Parathyroid adenoma (tissue), 2 donors: ENCODE measurements around the gene CLASP1.

Experiments used
- H2AFZ ChIP-seq: fragments of 300-600 bp; sonication (generic); one replicate; pipeline ENCODE4 v1.7.0; 2017; ENCODE audit warnings: antibody characterized with exemption, mild to moderate bottlenecking
- H3K27ac ChIP-seq: fragments of 300-600 bp; sonication (generic); one replicate; pipeline ENCODE4 v1.7.0; 2017
- H3K27me3 ChIP-seq: fragments of 300-600 bp; sonication (generic); one replicate; pipeline ENCODE4 v1.7.0; 2017; ENCODE audit warnings: low read length; ENCODE audit not compliant: control insufficient read depth, insufficient read depth
- H3K36me3 ChIP-seq: fragments of 300-600 bp; sonication (generic); one replicate; pipeline ENCODE4 v1.7.0; 2017; ENCODE audit warnings: low read length; ENCODE audit not compliant: control insufficient read depth, insufficient read depth
- H3K4me1 ChIP-seq: fragments of 300-600 bp; sonication (generic); one replicate; pipeline ENCODE4 v1.7.0; 2017; ENCODE audit warnings: control low read depth
- H3K4me2 ChIP-seq: fragments of 300-600 bp; sonication (generic); one replicate; pipeline ENCODE4 v1.7.0; 2017; ENCODE audit warnings: low read length
- H3K4me3 ChIP-seq: fragments of 300-600 bp; sonication (generic); one replicate; pipeline ENCODE4 v1.7.0; 2017; ENCODE audit warnings: low read depth, low read length
- H3K79me2 ChIP-seq: fragments of 300-600 bp; sonication (generic); one replicate; pipeline ENCODE4 v1.7.0; 2017; ENCODE audit warnings: control low read depth
- H3K9ac ChIP-seq: fragments of 300-600 bp; sonication (generic); one replicate; pipeline ENCODE4 v1.7.0; 2017; ENCODE audit warnings: mild to moderate bottlenecking
- H3K9me3 ChIP-seq: fragments of 300-600 bp; sonication (generic); one replicate; pipeline ENCODE4 v1.7.0; 2017; ENCODE audit warnings: low read length; ENCODE audit not compliant: control insufficient read depth
- TF ChIP-seq, protein P1 (sequence below): fragments of 300-600 bp; sonication (generic); IDR thresholded peaks from one replicate; pipeline ENCODE4 v1.7.0; 2017; ENCODE audit warnings: antibody characterized with exemption, mild to moderate bottlenecking
- donor health status: primary hyperparathyroidism.

The CLASP1 gene

DNA sequence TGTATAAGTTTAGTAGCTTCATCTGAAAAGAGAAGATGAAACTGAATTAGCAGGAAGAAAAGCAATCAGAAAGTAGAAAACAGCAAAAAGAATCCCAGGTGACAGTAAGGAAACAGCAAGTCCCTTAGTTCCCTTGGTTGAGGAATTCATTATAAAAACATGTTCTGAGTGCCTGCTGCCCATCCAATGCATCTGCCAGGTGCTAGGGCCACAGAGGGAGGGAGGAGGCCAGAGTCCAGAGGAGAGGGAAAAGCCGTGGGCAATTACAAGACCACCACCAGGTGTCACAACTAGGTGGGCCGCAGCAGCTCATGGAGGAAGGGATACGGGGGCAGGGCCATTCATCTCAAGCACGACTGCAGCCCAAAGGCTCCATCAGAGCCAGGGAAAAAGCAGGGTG, 308.3 kb downstream of the CLASP1 start:
- no peaks in the 10 kb centered on the region for H3K9me3 ChIP-seq
- no peak overlapping the region for H3K4me2 ChIP-seq
- H3K4me3 ChIP-seq = no peak overlapping the region
- H2AFZ ChIP-seq = no peak overlapping the region
- H3K4me1 ChIP-seq = peaks cover under 1% of the 10 kb centered on the region
- no peaks in the 10 kb centered on the region for H3K27me3 ChIP-seq
- TF ChIP-seq, protein P1, sequence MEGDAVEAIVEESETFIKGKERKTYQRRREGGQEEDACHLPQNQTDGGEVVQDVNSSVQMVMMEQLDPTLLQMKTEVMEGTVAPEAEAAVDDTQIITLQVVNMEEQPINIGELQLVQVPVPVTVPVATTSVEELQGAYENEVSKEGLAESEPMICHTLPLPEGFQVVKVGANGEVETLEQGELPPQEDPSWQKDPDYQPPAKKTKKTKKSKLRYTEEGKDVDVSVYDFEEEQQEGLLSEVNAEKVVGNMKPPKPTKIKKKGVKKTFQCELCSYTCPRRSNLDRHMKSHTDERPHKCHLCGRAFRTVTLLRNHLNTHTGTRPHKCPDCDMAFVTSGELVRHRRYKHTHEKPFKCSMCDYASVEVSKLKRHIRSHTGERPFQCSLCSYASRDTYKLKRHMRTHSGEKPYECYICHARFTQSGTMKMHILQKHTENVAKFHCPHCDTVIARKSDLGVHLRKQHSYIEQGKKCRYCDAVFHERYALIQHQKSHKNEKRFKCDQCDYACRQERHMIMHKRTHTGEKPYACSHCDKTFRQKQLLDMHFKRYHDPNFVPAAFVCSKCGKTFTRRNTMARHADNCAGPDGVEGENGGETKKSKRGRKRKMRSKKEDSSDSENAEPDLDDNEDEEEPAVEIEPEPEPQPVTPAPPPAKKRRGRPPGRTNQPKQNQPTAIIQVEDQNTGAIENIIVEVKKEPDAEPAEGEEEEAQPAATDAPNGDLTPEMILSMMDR = no peak
- no peaks in the 10 kb centered on the region for H3K79me2 ChIP-seq
- no peak overlapping the region for H3K27ac ChIP-seq
- no peak overlapping the region for H3K9ac ChIP-seq
- no peaks in the 10 kb centered on the region for H3K36me3 ChIP-seq

DNA sequence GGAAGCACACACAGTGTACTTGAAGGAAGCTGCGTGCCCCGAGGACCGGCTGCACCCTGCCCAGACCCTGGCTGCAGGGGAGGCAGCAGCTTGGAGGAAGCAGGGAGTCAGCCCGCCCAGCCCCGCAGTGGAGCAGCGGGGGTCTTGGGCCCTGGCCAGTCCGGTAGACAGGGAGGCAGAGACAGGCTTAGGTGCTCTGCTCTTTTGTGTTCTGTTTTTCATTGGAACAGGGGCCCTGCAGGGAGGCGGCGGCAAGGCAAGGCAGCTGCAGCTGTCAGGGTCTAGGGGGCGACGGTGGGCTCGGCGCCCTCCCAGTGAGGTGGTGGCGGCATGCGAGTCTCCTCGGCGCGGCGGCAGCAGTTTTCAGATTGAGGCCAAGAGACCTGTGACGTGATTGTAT, 311.0 kb downstream of the CLASP1 start:
- no peaks in the 10 kb centered on the region for H3K4me1 ChIP-seq
- TF ChIP-seq, protein P1 = no peak
- no peak overlapping the region for H3K27ac ChIP-seq
- H3K36me3 ChIP-seq = no peaks in the 10 kb centered on the region
- H3K9me3 ChIP-seq = no peaks in the 10 kb centered on the region
- H2AFZ ChIP-seq = no peak overlapping the region
- H3K4me3 ChIP-seq = no peak overlapping the region
- no peak overlapping the region for H3K9ac ChIP-seq
- H3K79me2 ChIP-seq = no peaks in the 10 kb centered on the region
- no peaks in the 10 kb centered on the region for H3K27me3 ChIP-seq
- H3K4me2 ChIP-seq = no peak overlapping the region

DNA sequence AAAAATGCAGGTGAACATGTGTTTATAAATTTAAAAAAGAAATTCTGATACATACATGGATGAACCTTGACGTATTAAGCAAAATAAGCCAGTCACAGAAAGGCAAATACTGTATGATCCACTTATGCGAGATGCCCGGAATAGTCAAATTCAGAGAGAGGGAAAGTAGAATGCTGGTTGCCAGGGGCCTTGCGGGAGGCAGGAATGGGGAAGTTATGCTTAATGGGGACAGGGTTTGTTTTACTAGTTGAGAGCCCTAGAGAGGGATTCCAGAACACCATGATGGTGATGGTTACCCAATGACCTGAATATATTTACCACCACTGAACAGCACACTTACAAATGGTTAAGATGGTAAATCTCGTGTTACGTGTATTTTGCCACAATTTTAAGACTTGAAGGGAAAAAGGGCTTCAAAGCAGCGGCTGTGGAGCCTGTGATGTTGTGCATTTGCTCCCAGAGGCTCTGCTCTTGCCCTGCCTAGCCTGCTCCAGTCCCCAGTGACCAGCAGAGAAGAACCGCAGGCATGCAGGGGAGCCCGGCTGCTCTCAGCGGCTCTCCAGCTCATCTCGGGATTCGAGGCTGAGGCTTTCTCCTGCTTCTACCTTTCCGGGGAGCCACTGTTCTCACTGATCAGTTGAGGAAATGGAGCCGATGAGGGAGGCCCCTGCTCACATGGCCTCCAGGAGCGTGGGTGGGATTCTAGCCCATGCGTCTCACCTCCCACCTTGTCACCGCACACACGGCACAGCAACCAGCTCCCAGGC, 312.6 kb downstream of the CLASP1 start:
- Histone ChIP-seq H3K4me3 (no peak overlapping the region), H3K27me3 (no peaks in the 10 kb centered on the region), H3K4me2 (no peak overlapping the region), H3K9me3 (no peaks in the 10 kb centered on the region), H3K79me2 (no peaks in the 10 kb centered on the region), H2AFZ (no peak overlapping the region), H3K9ac (no peak overlapping the region), H3K36me3 (no peaks in the 10 kb centered on the region), H3K4me1 (no peaks in the 10 kb centered on the region), H3K27ac (no peak overlapping the region)
- TF ChIP-seq, protein P1 = no peak

DNA sequence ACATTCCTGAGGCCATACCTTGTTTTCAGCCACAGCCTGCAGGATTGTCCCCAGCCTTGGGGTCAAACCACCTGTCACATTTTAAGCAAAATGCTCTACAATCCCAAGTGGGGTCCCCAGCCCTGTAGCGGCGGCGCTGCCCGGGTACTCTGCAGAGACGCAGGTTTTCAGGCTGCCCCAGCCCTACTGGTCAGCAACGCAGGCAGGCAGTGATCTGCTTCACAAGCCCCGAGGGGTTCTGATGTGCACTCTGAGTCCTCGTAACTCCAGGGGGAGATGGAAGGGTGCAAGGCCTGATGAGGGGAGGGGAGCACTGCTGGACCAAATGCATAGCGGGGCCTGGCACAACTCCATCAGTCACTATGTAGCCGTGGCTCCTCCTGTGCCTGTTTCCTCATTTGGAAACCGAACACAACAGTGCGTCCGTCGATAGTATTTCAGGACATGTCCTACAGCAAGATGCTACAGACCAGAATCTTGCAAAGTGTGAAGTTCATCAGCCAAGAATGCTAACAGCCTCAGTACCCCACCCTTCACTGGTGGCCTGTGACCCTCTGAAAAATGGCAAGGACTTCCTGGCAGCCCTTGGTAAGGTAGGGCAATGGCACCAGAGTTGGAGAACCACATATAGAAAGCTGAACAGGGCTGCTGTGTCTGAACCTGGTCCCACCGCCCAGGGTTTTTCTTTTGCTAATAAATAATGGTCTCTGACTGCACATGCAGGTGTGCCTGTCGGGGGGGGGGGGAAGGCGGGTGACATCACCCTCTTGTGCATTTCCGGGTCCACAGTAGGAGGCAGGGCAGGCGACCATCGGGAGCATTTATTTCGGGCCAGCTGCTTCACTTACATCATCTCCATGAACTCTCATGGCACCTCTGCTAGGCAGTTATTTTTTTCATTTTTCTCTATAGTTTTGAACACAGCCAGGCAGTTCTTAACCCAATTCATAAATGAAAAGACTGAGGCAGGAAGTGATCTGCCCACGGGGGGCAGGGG, 313.7 kb downstream of the CLASP1 start:
- H3K9ac ChIP-seq = no peak overlapping the region
- no peak overlapping the region for H3K27ac ChIP-seq
- no peaks in the 10 kb centered on the region for H3K4me1 ChIP-seq
- no peaks in the 10 kb centered on the region for H3K27me3 ChIP-seq
- H3K4me3 ChIP-seq = no peak overlapping the region
- TF ChIP-seq, protein P1 = no peak
- H3K36me3 ChIP-seq = no peaks in the 10 kb centered on the region
- no peak overlapping the region for H2AFZ ChIP-seq
- H3K9me3 ChIP-seq = no peaks in the 10 kb centered on the region
- H3K4me2 ChIP-seq = no peak overlapping the region
- no peaks in the 10 kb centered on the region for H3K79me2 ChIP-seq
